K562 (cell line): ENCODE results near the gene SBDS. TPM values are rescaled to one million over a fixed set of nuclear protein-coding genes. Genes with fewer than 3 reads are reported as not detected.

Experiments used
- C11orf30 ChIP-seq: fragments of 450-650 bp; IDR thresholded peaks from 2 replicates; pipeline ENCODE4 v1.6.1; 2016; ENCODE audit warnings: low read depth, mild to moderate bottlenecking
- FOSL1 ChIP-seq: fragments of 200-800 bp; sonication (Bioruptor generic); conservative IDR thresholded peaks from 2 replicates; pipeline ENCODE4 v1.6.1; 2016; ENCODE audit warnings: missing genetic modification characterization, missing compliant biosample characterization
- LARP7 ChIP-seq: fragments of 450-650 bp; IDR thresholded peaks from 2 replicates; pipeline ENCODE4 v1.6.1; 2016
- MCM3 ChIP-seq: fragments of 450-650 bp; IDR thresholded peaks from 2 replicates; pipeline ENCODE4 v1.6.1; 2016
- MEF2D ChIP-seq: conservative IDR thresholded peaks from 2 replicates; pipeline ENCODE4 v1.6.1; 2016; ENCODE audit warnings: low read depth, missing genetic modification characterization, missing compliant biosample characterization
- NCOA2 ChIP-seq, 2 experiments: fragments of 450-650 bp; IDR thresholded peaks; 2 replicates each; pipeline ENCODE4 v1.6.1; 2018; ENCODE audit warnings: mild to moderate bottlenecking in 2 of 2, moderate library complexity in 1 of 2; ENCODE audit not compliant: partially characterized antibody in 2 of 2
- NR2C1 ChIP-seq, 2 experiments: fragments of 450-650 bp; IDR thresholded peaks; 2 replicates each; pipeline ENCODE4 v1.6.1; 2017; ENCODE audit warnings: mild to moderate bottlenecking in 2 of 2, antibody characterized with exemption in 1 of 2, inconsistent platforms in 1 of 2, missing compliant biosample characterization in 1 of 2, missing genetic modification characterization in 1 of 2
- PURB ChIP-seq: sonication (generic); formaldehyde crosslinking; IDR thresholded peaks from 2 replicates; pipeline ENCODE4 v1.9.0; 2021; ENCODE audit warnings: low read depth, mild to moderate bottlenecking, missing genetic modification reagents
- RNF2 ChIP-seq: sonication (generic); IDR thresholded peaks from 2 replicates; pipeline ENCODE4 v1.6.1; 2016
- SIN3A ChIP-seq, 2 experiments: fragments of 150-350 bp in 1 of 2; IDR thresholded peaks; 2 replicates each; pipeline ENCODE4 v1.6.1; 2011 to 2016; ENCODE audit warnings: borderline replicate concordance in 2 of 2, low read depth in 2 of 2, low read length in 2 of 2, mild to moderate bottlenecking in 2 of 2, moderate library complexity in 2 of 2; ENCODE audit not compliant: control insufficient read depth in 1 of 2
- TAF1 ChIP-seq: IDR thresholded peaks from 2 replicates; pipeline ENCODE4 v1.6.1; 2011; ENCODE audit warnings: mild to moderate bottlenecking, low read length, moderate library complexity; ENCODE audit not compliant: insufficient read depth, control insufficient read depth, severe bottlenecking; ENCODE audit errors: extremely low read depth
- TOE1 ChIP-seq, 2 experiments: fragments of 450-650 bp in 1 of 2; sonication (generic) in 1 of 2; formaldehyde crosslinking in 1 of 2; IDR thresholded peaks; 2 replicates each; pipeline versions ENCODE4 v1.7.1 to v1.8.0; 2016 to 2022; ENCODE audit warnings: borderline replicate concordance in 2 of 2, mild to moderate bottlenecking in 2 of 2, antibody characterized with exemption in 1 of 2, inconsistent platforms in 1 of 2, low read depth in 1 of 2, missing genetic modification reagents in 1 of 2, moderate library complexity in 1 of 2
- ZNF41 ChIP-seq: fragments of 250-450 bp; sonication (Bioruptor Pico); conservative IDR thresholded peaks from 2 replicates; pipeline ENCODE4 v1.4.0; 2020; ENCODE audit warnings: mild to moderate bottlenecking
- ZSCAN32 ChIP-seq: fragments of 450-650 bp; formaldehyde crosslinking; IDR thresholded peaks from 2 replicates; pipeline ENCODE4 v1.4.0; 2020; ENCODE audit warnings: mild to moderate bottlenecking, moderate library complexity
- polyA plus RNA-seq, 8 experiments: library from polyadenylated mRNA; depleted of rRNA in 4 of 8; stranded (reverse) in 5 of 8; unstranded in 3 of 8; fragments of >200 nt; fragmentation: Nextera tagmentation in 2 of 8; fragmentation: Illumina TruSeq in 1 of 8; extraction: Ambion mirVana in 2 of 8; extraction: Trizol in 1 of 8; gene quantifications; 2 replicates each; pipeline versions ENCODE4 v1.2.1 to v1.2.3, GENCODE V29; 2011 to 2014; ENCODE audit warnings: inconsistent platforms in 1 of 8, missing spikeins in 1 of 8
- total RNA-seq, 7 experiments: library from RNA; depleted of rRNA in 6 of 7; stranded (reverse); fragments of >200 nt in 6 of 7; fragmentation: Illumina TruSeq in 2 of 7; extraction: Trizol in 2 of 7; gene quantifications; 2 replicates each; pipeline versions ENCODE4 v1.2.1 to v1.2.3, GENCODE V29; 2011 to 2021; ENCODE audit warnings: low replicate concordance in 1 of 7
- TF ChIP-seq, protein P1 (sequence below): sonication (generic); formaldehyde crosslinking; IDR thresholded peaks from 2 replicates; pipeline ENCODE4 v1.8.1; 2023; ENCODE audit warnings: mild to moderate bottlenecking, missing genetic modification reagents
- TF ChIP-seq, protein P2 (sequence below): IDR thresholded peaks from 2 replicates; pipeline ENCODE4 v1.6.1; 2014; ENCODE audit warnings: antibody characterized with exemption

Gene SBDS
- total and polyA plus RNA-seq, 9 of the 15 experiments (the other 6 are each of a cell fraction or from before 2014, with no cell fraction given) = 105 to 174 (median 117) TPM

DNA sequence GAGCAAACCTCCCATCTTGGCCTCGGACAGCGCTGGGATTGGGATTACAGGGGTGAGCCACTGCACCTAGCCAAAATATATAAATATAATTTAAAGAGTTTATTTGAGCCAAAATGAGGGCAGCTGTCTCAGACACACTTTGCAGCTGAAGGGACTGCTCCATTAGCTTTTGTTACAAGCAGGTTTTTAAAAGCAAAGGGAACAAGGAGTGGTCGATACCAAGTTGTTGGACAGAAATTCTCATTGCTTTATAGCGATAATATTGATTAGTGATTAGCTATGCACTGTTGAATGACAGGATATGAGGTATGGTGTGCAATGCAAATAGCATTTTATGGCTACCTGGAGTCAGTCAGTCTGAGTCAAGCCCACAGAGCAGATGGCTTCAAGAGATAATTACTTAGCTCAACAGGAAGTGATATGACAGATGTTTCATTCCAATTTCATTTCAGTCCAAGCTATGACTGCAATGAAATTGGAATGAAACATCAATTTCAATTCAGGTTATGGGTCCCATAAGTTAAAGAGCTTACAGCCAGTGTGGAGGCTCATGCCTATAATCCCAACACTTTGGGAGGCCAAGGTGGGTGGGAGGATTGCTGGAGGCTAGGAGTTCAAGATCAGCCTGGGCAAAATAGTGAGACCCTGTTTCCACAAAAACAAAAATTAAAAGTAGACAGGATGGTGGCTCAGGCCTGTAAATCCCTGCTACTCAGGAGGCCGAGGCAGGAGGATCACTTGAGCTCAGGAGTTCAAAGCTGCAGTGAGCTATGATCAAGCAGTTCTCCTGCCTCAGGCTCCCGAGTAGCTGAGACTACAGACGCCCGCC is 24.4 kb upstream of the SBDS start (continued):
- TF ChIP-seq SIN3A (IDR thresholded peaks at IDR 0.05; ENCODE audit: borderline replicate concordance in 2 of 2, control insufficient read depth in 1 of 2, low read depth in 2 of 2, low read length in 2 of 2) = no peak
- TF ChIP-seq ZNF41 = no peak
- peak; percentile 43; the same call in 1 of the 2 replicates for TF ChIP-seq MEF2D (tag)
- TF ChIP-seq C11orf30 = peak; percentile 64; the same call in 1 of the 2 replicates
- TF ChIP-seq ZSCAN32 (CRISPR knock-in tag) = no peak
- no peak for TF ChIP-seq TAF1
- TF ChIP-seq MCM3 = no peak
- TF ChIP-seq, protein P1, sequence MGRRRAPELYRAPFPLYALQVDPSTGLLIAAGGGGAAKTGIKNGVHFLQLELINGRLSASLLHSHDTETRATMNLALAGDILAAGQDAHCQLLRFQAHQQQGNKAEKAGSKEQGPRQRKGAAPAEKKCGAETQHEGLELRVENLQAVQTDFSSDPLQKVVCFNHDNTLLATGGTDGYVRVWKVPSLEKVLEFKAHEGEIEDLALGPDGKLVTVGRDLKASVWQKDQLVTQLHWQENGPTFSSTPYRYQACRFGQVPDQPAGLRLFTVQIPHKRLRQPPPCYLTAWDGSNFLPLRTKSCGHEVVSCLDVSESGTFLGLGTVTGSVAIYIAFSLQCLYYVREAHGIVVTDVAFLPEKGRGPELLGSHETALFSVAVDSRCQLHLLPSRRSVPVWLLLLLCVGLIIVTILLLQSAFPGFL (CRISPR knock-in tag) = no peak
- TF ChIP-seq TOE1 (IDR thresholded peaks at IDR 0.05; ENCODE audit: borderline replicate concordance) = peak; percentile 27; the same call in 1 of the 2 replicates
- TF ChIP-seq TOE1 (CRISPR knock-in tag; IDR thresholded peaks at IDR 0.05; ENCODE audit: borderline replicate concordance, low read depth) = no peak
- 0 out of 2 replicates have a peak, but pooled peaks have one; percentile 9 for TF ChIP-seq NR2C1 (IDR thresholded peaks at IDR 0.05)
- TF ChIP-seq NR2C1 (tag; IDR thresholded peaks at IDR 0.05) = no peak
- TF ChIP-seq NCOA2 (IDR thresholded peaks at IDR 0.05; ENCODE audit: partially characterized antibody in 2 of 2) = peak in 1 of 2 experiments; percentile 10
- no peak for TF ChIP-seq LARP7
- 0 out of 2 replicates have a peak, but pooled peaks have one; percentile 53 for TF ChIP-seq RNF2
- TF ChIP-seq, protein P2, sequence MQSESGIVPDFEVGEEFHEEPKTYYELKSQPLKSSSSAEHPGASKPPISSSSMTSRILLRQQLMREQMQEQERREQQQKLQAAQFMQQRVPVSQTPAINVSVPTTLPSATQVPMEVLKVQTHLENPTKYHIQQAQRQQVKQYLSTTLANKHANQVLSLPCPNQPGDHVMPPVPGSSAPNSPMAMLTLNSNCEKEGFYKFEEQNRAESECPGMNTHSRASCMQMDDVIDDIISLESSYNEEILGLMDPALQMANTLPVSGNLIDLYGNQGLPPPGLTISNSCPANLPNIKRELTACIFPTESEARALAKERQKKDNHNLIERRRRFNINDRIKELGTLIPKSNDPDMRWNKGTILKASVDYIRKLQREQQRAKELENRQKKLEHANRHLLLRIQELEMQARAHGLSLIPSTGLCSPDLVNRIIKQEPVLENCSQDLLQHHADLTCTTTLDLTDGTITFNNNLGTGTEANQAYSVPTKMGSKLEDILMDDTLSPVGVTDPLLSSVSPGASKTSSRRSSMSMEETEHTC = no peak
- TF ChIP-seq FOSL1 (tag) = peak; percentile 92
- TF ChIP-seq PURB (CRISPR knock-in tag) = no peak
